Measurements from ENCODE around the gene PIK3CD. TPM values are rescaled to one million over a fixed set of nuclear protein-coding genes. Genes with fewer than 3 reads are reported as not detected.

PIK3CD gene
- total and polyA plus RNA-seq, 2 experiments from 2014 or later: 1.2 to 1.3 TPM

GRCh38 chr1:9652379-9653209 lies 1.1 kb downstream of the PIK3CD start:
- peak overlapping the region; percentile 30 for H3K4me3 ChIP-seq
- H3K27me3 ChIP-seq: peaks cover 52% of the 10 kb centered on the region
- H3K9me2 ChIP-seq (replicated peaks; ENCODE audit: insufficient read depth): no peaks in the 10 kb centered on the region
- peaks cover 5% of the 10 kb centered on the region for H3K4me1 ChIP-seq (ENCODE audit: insufficient read depth)
- no peaks in the 10 kb centered on the region for H3K36me3 ChIP-seq (replicated peaks; ENCODE audit: insufficient read depth, low read depth)
- H2AFZ ChIP-seq: peak overlapping the region; percentile 68
- no peak overlapping the region for H3K27ac ChIP-seq
- no peaks in the 10 kb centered on the region for H3K79me2 ChIP-seq
- peak overlapping the region; percentile 99 for H3K4me2 ChIP-seq
- 15% methylated on average over 42 of the region's 55 CpGs for WGBS (ENCODE audit: low lambda C conversion rate, missing lambda C conversion rate)
- H4K20me1 ChIP-seq (ENCODE audit: insufficient read depth, poor library complexity, severe bottlenecking): no peaks in the 10 kb centered on the region
- H3K9me3 ChIP-seq (ENCODE audit: low read depth): no peaks in the 10 kb centered on the region
- no peak for DNase-seq (ENCODE audit: low spot score)
- no peak for TF ChIP-seq EZH2phosphoT487 (IDR thresholded peaks at IDR 0.05; ENCODE audit: low read depth, severe bottlenecking, unreplicated experiment)
- TF ChIP-seq EZH2 (IDR thresholded peaks at IDR 0.05; ENCODE audit: borderline replicate concordance): peak; percentile 62
- no peak for TF ChIP-seq CTCF (IDR thresholded peaks at IDR 0.05; ENCODE audit: poor library complexity)

- Histone ChIP-seq H3K9me2 (replicated peaks; ENCODE audit: insufficient read depth) (no peaks in the 10 kb centered on the region), H3K27ac (no peak overlapping the region), H3K4me2 (no peak overlapping the region), H3K79me2 (no peaks in the 10 kb centered on the region), H3K36me3 (replicated peaks; ENCODE audit: insufficient read depth, low read depth) (no peaks in the 10 kb centered on the region), H3K4me1 (ENCODE audit: insufficient read depth) (peaks cover 5% of the 10 kb centered on the region), H4K20me1 (ENCODE audit: insufficient read depth, poor library complexity, severe bottlenecking) (no peaks in the 10 kb centered on the region), H3K27me3 (peaks cover 52% of the 10 kb centered on the region), H3K9me3 (ENCODE audit: low read depth) (no peaks in the 10 kb centered on the region), H2AFZ (no peak overlapping the region), H3K4me3 (no peak overlapping the region)
- WGBS (ENCODE audit: low lambda C conversion rate, missing lambda C conversion rate): 74% methylated on average over 11 of the region's 11 CpGs
- TF ChIP-seq EZH2phosphoT487 (IDR thresholded peaks at IDR 0.05; ENCODE audit: low read depth, severe bottlenecking, unreplicated experiment): no peak
- no peak for TF ChIP-seq EZH2 (IDR thresholded peaks at IDR 0.05; ENCODE audit: borderline replicate concordance)
- no peak for DNase-seq (ENCODE audit: low spot score)
These were observed 1.6 kb downstream of the PIK3CD start for GRCh38 chr1:9653210-9653490.

- H3K36me3 ChIP-seq (replicated peaks; ENCODE audit: insufficient read depth, low read depth): no peaks in the 10 kb centered on the region
- no peak overlapping the region for H3K27ac ChIP-seq
- no peaks in the 10 kb centered on the region for H3K9me3 ChIP-seq (ENCODE audit: low read depth)
- no peaks in the 10 kb centered on the region for H3K9me2 ChIP-seq (replicated peaks; ENCODE audit: insufficient read depth)
- H3K27me3 ChIP-seq: peaks cover 52% of the 10 kb centered on the region
- no peak overlapping the region for H2AFZ ChIP-seq
- peaks cover 5% of the 10 kb centered on the region for H3K4me1 ChIP-seq (ENCODE audit: insufficient read depth)
- H4K20me1 ChIP-seq (ENCODE audit: insufficient read depth, poor library complexity, severe bottlenecking): no peaks in the 10 kb centered on the region
- H3K79me2 ChIP-seq: no peaks in the 10 kb centered on the region
- WGBS (ENCODE audit: low lambda C conversion rate, missing lambda C conversion rate): 80% methylated on average over 10 of the region's 10 CpGs
- no peak for DNase-seq (ENCODE audit: low spot score)
- no peak overlapping the region for H3K4me2 ChIP-seq
- no peak for TF ChIP-seq EZH2phosphoT487 (IDR thresholded peaks at IDR 0.05; ENCODE audit: low read depth, severe bottlenecking, unreplicated experiment)
- no peak for TF ChIP-seq EZH2 (IDR thresholded peaks at IDR 0.05; ENCODE audit: borderline replicate concordance)
- no peak for TF ChIP-seq CTCF (IDR thresholded peaks at IDR 0.05; ENCODE audit: poor library complexity)
- H3K4me3 ChIP-seq: no peak overlapping the region
These were observed 2.0 kb downstream of the PIK3CD start for GRCh38 chr1:9653491-9654050.
